Measurements from ENCODE around the gene CD38. TPM values are rescaled to one million over a fixed set of nuclear protein-coding genes. Genes with fewer than 3 reads are reported as not detected.

Gene CD38
- total and polyA plus RNA-seq, 7 donors, result 1.5 to 6.8 (median 3.7) TPM

DNA sequence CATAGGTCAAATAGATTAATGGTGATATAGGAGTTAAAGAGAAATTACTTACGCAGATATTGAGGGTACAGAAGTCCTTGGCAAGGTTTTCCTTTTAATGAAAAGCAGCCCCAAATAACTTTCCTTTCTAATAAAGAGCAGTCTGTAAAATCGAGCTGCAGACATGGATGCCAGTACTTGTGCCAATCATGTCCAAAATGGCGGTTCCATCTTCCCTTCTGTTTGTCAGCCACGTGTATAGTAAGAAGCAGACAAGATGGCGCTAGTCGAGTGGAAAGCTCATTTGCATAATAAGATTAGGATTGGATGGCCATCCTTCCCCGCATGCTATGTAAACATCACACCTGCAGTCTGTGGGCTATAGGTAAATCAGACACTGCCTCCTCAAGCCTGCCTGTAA is 92.0 kb downstream of the CD38 start:
- Histone ChIP-seq H3K36me3 (ENCODE audit: insufficient read depth in 1 of 2, low read depth in 1 of 2) (no peaks in the 10 kb centered on the region), H3K4me1 (peaks cover 5% of the 10 kb centered on the region), H3K27ac (no peak overlapping the region), H3K27me3 (ENCODE audit: insufficient read depth in 3 of 3, low read length in 2 of 3) (no peaks in the 10 kb centered on the region), H3K9me3 (no peaks in the 10 kb centered on the region), H3K4me3 (no peak overlapping the region)
- intact Hi-C loops (cut with DNase I), result loop anchor here in 1 of 2 donors (10.0 kb wide), 1 partner anchor 135 kb away; no protein-coding TSS in a partner anchor
- WGBS, 3 donors, result 86 to 91% (median 87%) methylated on average over 7 of the region's 7 CpGs
- TF ChIP-seq, protein P1, sequence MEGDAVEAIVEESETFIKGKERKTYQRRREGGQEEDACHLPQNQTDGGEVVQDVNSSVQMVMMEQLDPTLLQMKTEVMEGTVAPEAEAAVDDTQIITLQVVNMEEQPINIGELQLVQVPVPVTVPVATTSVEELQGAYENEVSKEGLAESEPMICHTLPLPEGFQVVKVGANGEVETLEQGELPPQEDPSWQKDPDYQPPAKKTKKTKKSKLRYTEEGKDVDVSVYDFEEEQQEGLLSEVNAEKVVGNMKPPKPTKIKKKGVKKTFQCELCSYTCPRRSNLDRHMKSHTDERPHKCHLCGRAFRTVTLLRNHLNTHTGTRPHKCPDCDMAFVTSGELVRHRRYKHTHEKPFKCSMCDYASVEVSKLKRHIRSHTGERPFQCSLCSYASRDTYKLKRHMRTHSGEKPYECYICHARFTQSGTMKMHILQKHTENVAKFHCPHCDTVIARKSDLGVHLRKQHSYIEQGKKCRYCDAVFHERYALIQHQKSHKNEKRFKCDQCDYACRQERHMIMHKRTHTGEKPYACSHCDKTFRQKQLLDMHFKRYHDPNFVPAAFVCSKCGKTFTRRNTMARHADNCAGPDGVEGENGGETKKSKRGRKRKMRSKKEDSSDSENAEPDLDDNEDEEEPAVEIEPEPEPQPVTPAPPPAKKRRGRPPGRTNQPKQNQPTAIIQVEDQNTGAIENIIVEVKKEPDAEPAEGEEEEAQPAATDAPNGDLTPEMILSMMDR (IDR thresholded peaks at IDR 0.05), result no peak
- DNase-seq (no peak), ATAC-seq (no peak)

DNA sequence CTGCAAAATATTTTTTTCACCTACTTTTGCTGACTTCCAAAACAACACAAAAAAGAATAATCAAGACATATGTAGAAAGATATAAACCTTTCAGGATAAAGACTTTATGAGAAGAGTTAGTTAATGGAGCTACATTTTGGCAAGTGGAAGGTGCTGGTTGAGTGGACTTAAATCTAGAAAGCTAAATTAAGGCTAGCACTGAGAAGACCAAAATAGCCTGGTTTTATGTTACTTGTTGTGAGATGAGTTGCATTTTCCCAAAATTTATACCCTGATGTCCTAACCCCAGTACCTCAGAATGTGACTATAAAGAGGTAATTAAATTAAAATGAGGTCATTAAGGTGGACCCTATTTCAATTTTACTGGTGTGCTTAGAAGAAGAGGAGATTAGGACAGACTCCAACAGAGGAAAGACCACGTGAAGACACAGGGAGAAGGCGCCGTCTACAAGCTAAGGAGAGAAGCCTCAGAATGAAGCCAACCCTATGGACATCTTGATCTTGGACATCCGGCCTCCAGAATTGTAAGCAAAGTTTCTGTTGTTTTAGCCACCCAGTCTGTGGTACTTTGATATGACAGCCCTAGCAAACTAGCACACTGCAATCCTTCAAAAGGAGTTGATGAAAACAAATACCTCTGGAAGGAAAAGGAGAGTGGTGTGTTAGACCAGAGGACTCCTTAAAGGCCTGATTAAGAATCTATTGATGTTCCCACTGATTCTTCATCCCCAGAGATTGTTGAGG is 93.0 kb downstream of the CD38 start:
- peaks cover 5% of the 10 kb centered on the region for H3K4me1 ChIP-seq

DNA sequence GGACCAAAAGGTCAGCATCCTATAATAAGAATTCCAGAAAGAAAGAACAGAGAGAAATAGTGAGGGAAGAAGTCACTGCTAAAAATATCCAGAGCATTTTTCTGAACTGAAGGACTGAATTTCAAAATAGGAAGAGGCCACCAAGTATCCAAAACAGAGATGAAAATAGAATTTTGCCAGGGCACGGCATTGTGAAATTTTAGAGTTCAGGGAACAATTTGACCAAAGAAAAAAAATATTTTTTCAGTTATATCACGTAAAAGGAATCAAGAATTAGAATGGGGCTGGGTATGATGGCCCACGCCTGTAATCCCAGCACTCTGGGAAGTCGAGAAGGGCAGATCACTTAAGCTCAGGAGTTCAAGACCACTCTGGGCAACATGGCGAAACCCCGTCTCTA is 95.0 kb downstream of the CD38 start:
- intact Hi-C loops (cut with DNase I), result loop anchor here in 1 of 2 donors (10.0 kb wide), 1 partner anchor 138 kb away; no protein-coding TSS in a partner anchor
- Histone ChIP-seq H3K27me3 (ENCODE audit: insufficient read depth in 3 of 3, low read length in 2 of 3) (no peaks in the 10 kb centered on the region), H3K9me3 (no peaks in the 10 kb centered on the region), H3K4me3 (no peak overlapping the region), H3K27ac (no peak overlapping the region), H3K36me3 (ENCODE audit: insufficient read depth in 1 of 2, low read depth in 1 of 2) (no peaks in the 10 kb centered on the region), H3K4me1 (peaks cover 5% of the 10 kb centered on the region)
- TF ChIP-seq, protein P1 (IDR thresholded peaks at IDR 0.05), result no peak
- whole genome bisulfite sequencing, 3 donors, result 62 to 81% (median 63%) methylated on average over 6 of the region's 6 CpGs
- DNase-seq (no peak), ATAC-seq (peak in 1 of 4 donors; percentile 39)

More for the DNA sequence above, 93.0 kb downstream of the CD38 start:
- TF ChIP-seq, protein P1 (IDR thresholded peaks at IDR 0.05), result no peak
- no peaks in the 10 kb centered on the region for H3K36me3 ChIP-seq (ENCODE audit: insufficient read depth in 1 of 2, low read depth in 1 of 2)
- no peaks in the 10 kb centered on the region for H3K9me3 ChIP-seq
- 57 to 82% (median 67%) methylated on average over 4 of the region's 4 CpGs for WGBS, 3 donors
- peak overlapping the region; percentile 15 for H3K4me3 ChIP-seq
- peak overlapping the region; percentile 30 for H3K27ac ChIP-seq
- ATAC-seq (peak in 2 of 4 donors; percentile 42 to 78), DNase-seq (no peak)
- no peaks in the 10 kb centered on the region for H3K27me3 ChIP-seq (ENCODE audit: insufficient read depth in 3 of 3, low read length in 2 of 3)
- intact Hi-C loops (cut with DNase I), result loop anchor here in 1 of 2 donors (10.0 kb wide), 1 partner anchor 136 kb away; no protein-coding TSS in a partner anchor

DNA sequence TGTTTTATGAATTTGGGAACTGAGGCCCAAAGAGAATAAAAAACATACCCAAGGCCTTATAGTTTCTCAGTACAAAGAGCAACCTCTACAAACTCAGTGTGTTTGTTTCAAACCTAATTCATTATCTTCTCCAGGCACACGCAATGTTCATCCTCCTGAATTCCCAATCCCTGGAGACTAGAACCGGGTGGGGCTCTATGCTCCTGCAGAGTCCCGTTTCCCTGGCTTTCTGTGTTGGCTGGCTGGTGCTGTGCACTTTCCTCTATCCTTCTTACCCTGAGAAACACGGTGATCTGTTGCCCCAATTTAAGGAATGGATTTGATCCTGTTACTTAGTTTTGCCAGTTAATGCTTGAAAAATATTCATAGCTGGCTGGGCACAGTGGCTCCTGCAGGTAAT is 96.5 kb downstream of the CD38 start:
- 59 to 72% (median 63%) methylated on average over 4 of the region's 4 CpGs for WGBS, 3 donors
- no peaks in the 10 kb centered on the region for H3K27me3 ChIP-seq (ENCODE audit: insufficient read depth in 3 of 3, low read length in 2 of 3)
- TF ChIP-seq, protein P1 (IDR thresholded peaks at IDR 0.05), result no peak
- H3K36me3 ChIP-seq (ENCODE audit: insufficient read depth in 1 of 2, low read depth in 1 of 2), result no peaks in the 10 kb centered on the region
- intact Hi-C loops (cut with DNase I), result loop anchor here in 1 of 2 donors (10.0 kb wide), 1 partner anchor 140 kb away; no protein-coding TSS in a partner anchor
- H3K4me1 ChIP-seq, result peaks cover 5% of the 10 kb centered on the region
- no peak overlapping the region for H3K4me3 ChIP-seq
- DNase-seq (no peak), ATAC-seq (no peak)
- no peaks in the 10 kb centered on the region for H3K9me3 ChIP-seq
- H3K27ac ChIP-seq, result no peak overlapping the region
